ENCODE measurements around the gene MESP2.

The MESP2 gene

GRCh38 chr15:89799011-89799911 lies 23.1 kb downstream of the MESP2 start:
- TF ChIP-seq JUND (IDR thresholded peaks at IDR 0.05; ENCODE audit: low read depth): no peak
- no peak for DNase-seq (ENCODE audit: low read depth in 1 of 2, low spot score in 1 of 2)
- in situ Hi-C loops (cut with HindIII; ENCODE audit: low pct_unique_long_range_greater_than_20kb, low sequenced_read_pairs): no loop called here

GRCh38 chr15:89799918-89800498 lies 23.9 kb downstream of the MESP2 start:
- TF ChIP-seq JUND (IDR thresholded peaks at IDR 0.05; ENCODE audit: low read depth): no peak
- no peak for DNase-seq (ENCODE audit: low read depth in 1 of 2, low spot score in 1 of 2)
- in situ Hi-C loops (cut with HindIII; ENCODE audit: low pct_unique_long_range_greater_than_20kb, low sequenced_read_pairs): no loop called here

- no peak for TF ChIP-seq JUND (IDR thresholded peaks at IDR 0.05; ENCODE audit: low read depth)
- DNase-seq (ENCODE audit: low read depth in 1 of 2, low spot score in 1 of 2): no peak
- in situ Hi-C loops (cut with HindIII; ENCODE audit: low pct_unique_long_range_greater_than_20kb, low sequenced_read_pairs): no loop called here
These were observed 25.5 kb downstream of the MESP2 start for GRCh38 chr15:89801471-89802195.

- no peak for DNase-seq (ENCODE audit: low read depth in 1 of 2, low spot score in 1 of 2)
- no peak for TF ChIP-seq JUND (IDR thresholded peaks at IDR 0.05; ENCODE audit: low read depth)
- in situ Hi-C loops (cut with HindIII; ENCODE audit: low pct_unique_long_range_greater_than_20kb, low sequenced_read_pairs): no loop called here
These were observed 26.2 kb downstream of the MESP2 start for GRCh38 chr15:89802231-89802928.

- DNase-seq (ENCODE audit: low read depth in 1 of 2, low spot score in 1 of 2): no peak
- in situ Hi-C loops (cut with HindIII; ENCODE audit: low pct_unique_long_range_greater_than_20kb, low sequenced_read_pairs): no loop called here
- TF ChIP-seq JUND (IDR thresholded peaks at IDR 0.05; ENCODE audit: low read depth): no peak
These were observed 27.1 kb downstream of the MESP2 start for GRCh38 chr15:89802986-89803824.

- TF ChIP-seq JUND (IDR thresholded peaks at IDR 0.05; ENCODE audit: low read depth): no peak
- in situ Hi-C loops (cut with HindIII; ENCODE audit: low pct_unique_long_range_greater_than_20kb, low sequenced_read_pairs): no loop called here
- DNase-seq (ENCODE audit: low read depth in 1 of 2, low spot score in 1 of 2): no peak
These were observed 28.0 kb downstream of the MESP2 start for GRCh38 chr15:89803941-89804800.

- DNase-seq (ENCODE audit: low read depth in 1 of 2, low spot score in 1 of 2): no peak
- in situ Hi-C loops (cut with HindIII; ENCODE audit: low pct_unique_long_range_greater_than_20kb, low sequenced_read_pairs): no loop called here
- TF ChIP-seq JUND (IDR thresholded peaks at IDR 0.05; ENCODE audit: low read depth): no peak
These were observed 29.4 kb downstream of the MESP2 start for GRCh38 chr15:89805241-89806209.

- no peak for DNase-seq (ENCODE audit: low read depth in 1 of 2, low spot score in 1 of 2)
- TF ChIP-seq JUND (IDR thresholded peaks at IDR 0.05; ENCODE audit: low read depth): no peak
- in situ Hi-C loops (cut with HindIII; ENCODE audit: low pct_unique_long_range_greater_than_20kb, low sequenced_read_pairs): no loop called here
These were observed 30.1 kb downstream of the MESP2 start for GRCh38 chr15:89806210-89806558.

GRCh38 chr15:89806559-89807550 lies 30.7 kb downstream of the MESP2 start:
- DNase-seq (ENCODE audit: low read depth in 1 of 2, low spot score in 1 of 2): no peak
- TF ChIP-seq JUND (IDR thresholded peaks at IDR 0.05; ENCODE audit: low read depth): no peak
- in situ Hi-C loops (cut with HindIII; ENCODE audit: low pct_unique_long_range_greater_than_20kb, low sequenced_read_pairs): no loop called here
